Mesenchymal stem cell (in vitro differentiated cells and primary cell): ENCODE measurements around the gene FLT3LG.

Source experiments
- DNase-seq: peaks from one replicate; pipeline ENCODE4 v3.0.0-alpha.2; 2013
- H2AFZ ChIP-seq: one replicate; pipeline ENCODE4 v1.6.1; 2013; ENCODE audit warnings: low read depth, mild to moderate bottlenecking, control low read depth, inconsistent platforms, low read length, moderate library complexity
- H2AK5ac ChIP-seq: 2 replicates; pipeline ENCODE4 v1.6.1; 2013; ENCODE audit warnings: low read length, moderate library complexity, mild to moderate bottlenecking, inconsistent platforms; ENCODE audit not compliant: severe bottlenecking
- H2BK120ac ChIP-seq: one replicate; pipeline ENCODE4 v1.6.1; 2013; ENCODE audit warnings: low read depth, mild to moderate bottlenecking, inconsistent platforms, low read length, moderate library complexity
- H2BK12ac ChIP-seq, 2 experiments: one replicate each; pipeline ENCODE4 v1.6.1; 2013; ENCODE audit warnings: inconsistent platforms in 2 of 2, low read length in 2 of 2, mild to moderate bottlenecking in 2 of 2, moderate library complexity in 2 of 2, control low read depth in 1 of 2
- H2BK15ac ChIP-seq: one replicate; pipeline ENCODE4 v1.6.1; 2013; ENCODE audit warnings: mild to moderate bottlenecking, low read depth, inconsistent platforms; ENCODE audit not compliant: poor library complexity, severe bottlenecking
- H2BK5ac ChIP-seq: 2 replicates; pipeline ENCODE4 v1.6.1; 2013; ENCODE audit warnings: low read depth, mild to moderate bottlenecking, low read length, control low read depth, inconsistent platforms; ENCODE audit not compliant: poor library complexity, severe bottlenecking
- H3K14ac ChIP-seq, 2 experiments: one replicate each; pipeline ENCODE4 v1.6.1; 2013; ENCODE audit warnings: inconsistent platforms in 2 of 2, low read length in 2 of 2, control low read depth in 1 of 2, mild to moderate bottlenecking in 1 of 2, moderate library complexity in 1 of 2
- H3K18ac ChIP-seq, 2 experiments: one replicate each; pipeline ENCODE4 v1.6.1; 2013; ENCODE audit warnings: inconsistent platforms in 2 of 2, low read length in 2 of 2, control low read depth in 1 of 2, low read depth in 1 of 2, mild to moderate bottlenecking in 1 of 2
- H3K23ac ChIP-seq, 2 experiments: one replicate each; pipeline ENCODE4 v1.6.1; 2013; ENCODE audit warnings: inconsistent platforms in 2 of 2, low read length in 2 of 2, mild to moderate bottlenecking in 2 of 2, moderate library complexity in 2 of 2, control low read depth in 1 of 2
- H3K27ac ChIP-seq: 2 replicates; pipeline ENCODE4 v1.5.1; 2013; ENCODE audit warnings: mild to moderate bottlenecking, moderate library complexity, low read length, control low read depth, inconsistent platforms; ENCODE audit not compliant: poor library complexity, severe bottlenecking
- H3K27me3 ChIP-seq, 2 experiments: 2 replicates each; pipeline versions ENCODE4 v1.6.1 to v1.7.0; 2013; ENCODE audit warnings: low read length in 2 of 2, mild to moderate bottlenecking in 2 of 2, moderate library complexity in 2 of 2, control low read depth in 1 of 2, inconsistent platforms in 1 of 2; ENCODE audit not compliant: control insufficient read depth in 1 of 2, insufficient read depth in 1 of 2
- H3K36me3 ChIP-seq, 2 experiments: 2 replicates each; pipeline versions ENCODE4 v1.6.1 to v1.7.0; 2013; ENCODE audit warnings: low read length in 2 of 2, control low read depth in 1 of 2, inconsistent platforms in 1 of 2, low read depth in 1 of 2, mild to moderate bottlenecking in 1 of 2; ENCODE audit not compliant: insufficient read depth in 2 of 2, control insufficient read depth in 1 of 2
- H3K4ac ChIP-seq, 2 experiments: one replicate each; pipeline ENCODE4 v1.6.1; 2013; ENCODE audit warnings: inconsistent platforms in 2 of 2, low read length in 2 of 2, mild to moderate bottlenecking in 2 of 2, moderate library complexity in 2 of 2, control low read depth in 1 of 2, low read depth in 1 of 2
- H3K4me1 ChIP-seq: 2 replicates; pipeline ENCODE4 v1.6.1; 2013; ENCODE audit warnings: low read depth, low read length, control low read depth; ENCODE audit not compliant: control insufficient read depth, insufficient read depth
- H3K4me2 ChIP-seq: 2 replicates; pipeline ENCODE4 v1.6.1; 2013; ENCODE audit warnings: low read length, mild to moderate bottlenecking, inconsistent platforms; ENCODE audit not compliant: poor library complexity, severe bottlenecking
- H3K4me3 ChIP-seq, 2 experiments: 2 replicates each; pipeline versions ENCODE4 v1.5.1 to v1.7.0; 2013; ENCODE audit warnings: low read length in 2 of 2, mild to moderate bottlenecking in 2 of 2, control low read depth in 1 of 2, low read depth in 1 of 2; ENCODE audit not compliant: insufficient read depth in 1 of 2
- H3K79me1 ChIP-seq: replicated peaks from 2 replicates; pipeline ENCODE4 v1.6.1; 2013; ENCODE audit warnings: mild to moderate bottlenecking, control low read depth, low read length, inconsistent platforms; ENCODE audit not compliant: poor library complexity, severe bottlenecking
- H3K9ac ChIP-seq: 2 replicates; pipeline ENCODE4 v1.7.0; 2013; ENCODE audit warnings: mild to moderate bottlenecking, low read length, moderate library complexity
- H3K9me3 ChIP-seq: 2 replicates; pipeline ENCODE4 v1.7.0; 2013; ENCODE audit warnings: mild to moderate bottlenecking, low read length; ENCODE audit not compliant: control insufficient read depth
- H4K8ac ChIP-seq: one replicate; pipeline ENCODE4 v1.6.1; 2013; ENCODE audit warnings: inconsistent platforms, mild to moderate bottlenecking, low read length, moderate library complexity
- H4K91ac ChIP-seq: one replicate; pipeline ENCODE4 v1.6.1; 2013; ENCODE audit warnings: mild to moderate bottlenecking, low read length, inconsistent platforms
- WGBS: methylation state at CpG from one replicate; pipeline ENCODE4 v1.1.7; 2013; ENCODE audit warnings: mixed read lengths; 5-methylcytosine and 5-hydroxymethylcytosine counted together

Gene FLT3LG

GRCh38 chr19:49499030-49499670, 25.1 kb downstream of the FLT3LG start:
- no peak for DNase-seq
- no peak overlapping the region for H3K4me2 ChIP-seq
- H3K4ac ChIP-seq: no peak overlapping the region
- H3K27me3 ChIP-seq: no peaks in the 10 kb centered on the region
- no peak overlapping the region for H4K91ac ChIP-seq
- H2BK15ac ChIP-seq: no peak overlapping the region
- peak overlapping the region in 1 of 2 experiments; percentile 0 for H3K4me3 ChIP-seq
- H3K9ac ChIP-seq: peak overlapping the region; percentile 100
- no peak overlapping the region for H2AK5ac ChIP-seq
- no peaks in the 10 kb centered on the region for H3K9me3 ChIP-seq
- no peak overlapping the region for H3K27ac ChIP-seq
- H4K8ac ChIP-seq: no peak overlapping the region
- H3K4me1 ChIP-seq: peaks cover 28% of the 10 kb centered on the region
- no peak overlapping the region for H3K23ac ChIP-seq
- H3K79me1 ChIP-seq: peaks cover 7% of the 10 kb centered on the region
- H2BK120ac ChIP-seq: no peak overlapping the region
- no peak overlapping the region for H2AFZ ChIP-seq
- no peak overlapping the region for H2BK5ac ChIP-seq
- H3K14ac ChIP-seq: no peak overlapping the region
- no peak overlapping the region for H3K18ac ChIP-seq
- H3K36me3 ChIP-seq: peaks cover 31 to 33% of the 10 kb centered on the region in 2 experiments
- WGBS: 94% methylated on average over 19 of the region's 19 CpGs
- no peak overlapping the region for H2BK12ac ChIP-seq

DNA sequence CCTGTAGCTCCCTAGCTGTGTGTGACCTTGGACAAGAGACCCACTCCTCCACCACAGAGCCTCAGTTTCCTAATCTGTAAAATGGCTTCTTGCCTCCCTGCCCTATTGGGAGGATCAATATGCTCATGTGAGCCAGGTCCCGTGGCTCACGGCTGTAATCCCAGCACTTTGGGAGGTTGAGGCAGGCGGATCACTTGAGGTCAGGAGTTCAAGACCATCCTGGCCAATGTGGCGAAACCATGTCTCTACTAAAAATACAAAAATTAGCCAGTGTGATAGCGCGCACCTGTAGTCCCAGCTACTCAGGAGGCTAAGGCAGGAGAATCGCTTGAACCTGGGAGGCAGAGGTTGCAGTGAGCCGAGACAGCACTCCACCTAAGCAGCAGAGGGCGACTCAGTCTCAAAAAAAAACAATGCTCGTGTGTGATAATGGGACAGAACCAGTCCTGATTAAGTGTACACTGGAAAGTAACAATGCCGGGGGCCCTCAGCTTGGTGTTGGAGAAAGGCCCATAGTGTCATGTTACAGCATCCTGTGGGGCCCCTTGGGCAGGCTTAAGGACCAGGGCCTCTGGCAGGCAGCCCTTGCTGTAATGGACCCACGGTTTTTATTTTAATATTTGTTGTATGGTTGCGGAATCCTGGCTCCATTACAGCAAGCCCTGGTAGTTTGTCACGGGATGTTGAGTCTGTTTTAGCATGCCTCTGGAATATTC, 29.0 kb downstream of the FLT3LG start:
- H2BK15ac ChIP-seq: peak overlapping the region; percentile 49
- peaks cover 23 to 25% of the 10 kb centered on the region in 2 experiments for H3K36me3 ChIP-seq

GRCh38 chr19:49503582-49503962, 29.6 kb downstream of the FLT3LG start:
- 81% methylated on average over 9 of the region's 9 CpGs for WGBS
- no peak for DNase-seq
- Histone ChIP-seq H2BK120ac (peak overlapping the region; percentile 27), H3K18ac (no peak overlapping the region), H3K4me2 (no peak overlapping the region), H2AFZ (no peak overlapping the region), H2BK12ac (no peak overlapping the region), H3K27me3 (no peaks in the 10 kb centered on the region), H3K9ac (peak overlapping the region; percentile 79), H3K14ac (no peak overlapping the region), H3K36me3 (peaks cover 18 to 21% of the 10 kb centered on the region in 2 experiments), H3K23ac (no peak overlapping the region), H3K27ac (no peak overlapping the region), H3K9me3 (no peaks in the 10 kb centered on the region), H2AK5ac (no peak overlapping the region), H4K8ac (no peak overlapping the region), H3K4me3 (peak overlapping the region in 1 of 2 experiments; percentile 44), H3K4ac (no peak overlapping the region), H2BK15ac (no peak overlapping the region), H2BK5ac (no peak overlapping the region), H3K4me1 (peaks cover 18% of the 10 kb centered on the region), H4K91ac (no peak overlapping the region), H3K79me1 (peaks cover 7% of the 10 kb centered on the region)

More for the DNA sequence above, 29.0 kb downstream of the FLT3LG start:
- no peak overlapping the region for H2BK12ac ChIP-seq
- H3K27me3 ChIP-seq: no peaks in the 10 kb centered on the region
- peaks cover 7% of the 10 kb centered on the region for H3K79me1 ChIP-seq
- H3K14ac ChIP-seq: no peak overlapping the region
- no peak overlapping the region for H2BK120ac ChIP-seq
- WGBS: 58% methylated on average over 14 of the region's 14 CpGs
- H4K8ac ChIP-seq: peak overlapping the region; percentile 66
- H2AFZ ChIP-seq: no peak overlapping the region
- H3K23ac ChIP-seq: no peak overlapping the region
- H2BK5ac ChIP-seq: no peak overlapping the region
- peak overlapping the region in 1 of 2 experiments; percentile 6 for H3K4ac ChIP-seq
- no peak overlapping the region for H4K91ac ChIP-seq
- H3K4me2 ChIP-seq: no peak overlapping the region
- H2AK5ac ChIP-seq: no peak overlapping the region
- DNase-seq: peak; percentile 79
- H3K18ac ChIP-seq: no peak overlapping the region
- peaks cover 20% of the 10 kb centered on the region for H3K4me1 ChIP-seq
- H3K4me3 ChIP-seq: peak overlapping the region in 1 of 2 experiments; percentile 44
- H3K9me3 ChIP-seq: no peaks in the 10 kb centered on the region
- H3K27ac ChIP-seq: no peak overlapping the region
- H3K9ac ChIP-seq: peak overlapping the region; percentile 79

- Histone ChIP-seq H4K8ac (no peak overlapping the region), H2AK5ac (no peak overlapping the region), H2BK15ac (no peak overlapping the region), H3K36me3 (no peaks in the 10 kb centered on the region), H3K9ac (no peak overlapping the region), H3K4me2 (no peak overlapping the region), H3K18ac (peak overlapping the region in 1 of 2 experiments; percentile 8), H4K91ac (no peak overlapping the region), H2BK120ac (no peak overlapping the region), H3K14ac (no peak overlapping the region), H3K4me3 (no peak overlapping the region), H3K27me3 (no peaks in the 10 kb centered on the region), H3K9me3 (no peaks in the 10 kb centered on the region), H3K4ac (no peak overlapping the region), H3K4me1 (peaks cover 3% of the 10 kb centered on the region), H2AFZ (no peak overlapping the region), H3K79me1 (no peaks in the 10 kb centered on the region), H3K23ac (no peak overlapping the region), H2BK5ac (no peak overlapping the region), H3K27ac (no peak overlapping the region), H2BK12ac (peak overlapping the region in 1 of 2 experiments; percentile 31)
- 40% methylated on average over 6 of the region's 8 CpGs for WGBS
- peak; percentile 51 for DNase-seq
These were observed 32.6 kb downstream of the FLT3LG start for GRCh38 chr19:49506575-49507105.
